Kidney glomerular epithelial cell (primary cell): ENCODE results near the gene RNF213.
"Not testable (repeated sequence)": the region's sequence is repeated elsewhere in the genome, so short reads cannot be mapped to it uniquely, and the experiment has no call there.

Experiments
- DNase-seq: peaks from one replicate; lab custom pipeline; 2025; lab: John Stamatoyannopoulos, UW

RNF213 gene

DNA sequence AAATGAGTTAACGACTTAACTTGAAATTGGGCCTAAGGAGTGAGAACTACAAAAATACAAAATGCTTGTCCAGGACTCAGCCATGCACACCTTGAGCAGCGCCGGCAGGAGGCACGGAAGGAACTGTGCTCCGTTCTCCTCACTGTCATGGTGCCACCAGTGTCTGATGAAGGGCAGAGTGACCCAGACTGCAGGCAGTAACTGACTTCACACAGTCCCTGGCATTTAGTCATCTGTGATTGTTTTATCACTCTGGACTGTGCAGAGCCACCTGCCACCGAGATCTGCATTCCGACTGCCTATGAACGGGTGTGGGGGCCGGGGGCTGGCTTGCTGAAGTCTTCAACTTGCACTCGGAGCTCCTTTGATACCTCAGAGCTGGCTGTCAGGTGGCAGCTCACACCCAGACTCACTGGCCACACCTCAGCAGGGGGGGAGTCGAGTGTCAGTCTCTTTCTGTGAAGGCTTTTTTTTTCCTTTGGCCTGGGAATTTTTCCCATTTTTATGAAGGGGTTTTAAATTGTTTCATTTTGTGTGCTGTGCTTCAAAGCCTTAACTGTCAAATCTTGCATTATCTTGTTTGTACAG is 134.1 kb downstream of the RNF213 start:
- no peak for DNase-seq

DNA sequence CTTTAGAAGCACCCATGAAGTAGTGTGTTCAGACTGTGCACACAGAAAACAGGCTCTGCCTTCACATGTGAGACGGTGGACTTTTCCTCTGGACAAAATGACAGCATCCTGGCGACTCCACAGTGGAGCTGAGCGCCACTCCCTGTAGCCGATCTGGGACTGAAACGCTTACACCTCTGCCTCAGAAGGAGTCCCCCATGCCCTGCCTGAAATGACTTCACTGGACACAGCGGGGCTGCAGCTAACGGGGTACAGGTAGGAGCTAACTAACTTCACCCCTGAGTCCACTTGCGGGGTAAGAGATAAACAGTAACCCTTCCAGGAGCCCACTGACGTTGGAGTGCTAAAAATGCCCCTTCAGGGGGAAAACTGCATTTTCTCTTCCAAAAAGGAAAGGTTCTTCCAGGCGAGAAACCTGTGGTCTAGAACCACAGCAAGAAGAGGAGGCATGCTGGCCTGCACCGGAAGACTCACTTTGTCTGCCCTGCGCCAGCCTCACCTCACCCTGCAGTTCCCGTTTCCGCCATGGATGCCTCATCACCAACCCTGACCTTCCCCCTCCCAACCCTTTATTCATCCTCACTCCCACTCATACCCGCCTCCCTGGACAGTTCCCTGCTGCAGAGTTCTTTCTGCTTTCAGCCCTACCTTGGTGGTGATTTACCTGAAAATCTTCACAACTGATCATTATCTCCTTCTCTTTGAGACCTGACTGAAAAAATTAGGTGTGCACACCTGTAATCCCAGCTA is 134.9 kb downstream of the RNF213 start:
- peak; percentile 38 for DNase-seq

- no peak for DNase-seq
Observed at GRCh38 chr17:80396157-80397033, 135.7 kb downstream of the RNF213 start.

- no peak for DNase-seq
Observed at GRCh38 chr17:80397034-80397387, 136.4 kb downstream of the RNF213 start.

- DNase-seq: no peak
Observed at GRCh38 chr17:80397686-80398085, 137.0 kb downstream of the RNF213 start.

DNA sequence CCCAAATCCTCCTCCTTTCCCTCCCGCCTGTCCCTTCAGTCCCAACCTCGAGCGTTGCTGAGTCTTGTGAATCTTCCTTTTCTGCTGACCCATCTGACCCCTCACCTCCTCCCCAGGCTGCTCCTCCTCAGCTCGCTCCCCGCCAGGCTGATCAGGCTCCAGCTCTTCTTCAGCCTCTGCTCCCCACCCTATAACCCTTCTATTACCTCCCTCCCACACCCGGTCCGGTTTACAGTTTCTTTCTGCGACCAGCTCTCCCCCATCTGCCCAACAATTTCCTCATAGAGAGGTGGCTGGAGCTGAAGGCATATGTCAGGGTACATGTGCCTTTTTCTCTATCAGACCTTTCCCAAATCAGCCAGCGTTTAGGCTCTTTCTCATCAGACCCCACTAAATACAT is 140.4 kb downstream of the RNF213 start:
- not testable (repeated sequence) for DNase-seq

- DNase-seq: not testable (repeated sequence)
Observed at GRCh38 chr17:80402102-80402501, 141.4 kb downstream of the RNF213 start.

DNA sequence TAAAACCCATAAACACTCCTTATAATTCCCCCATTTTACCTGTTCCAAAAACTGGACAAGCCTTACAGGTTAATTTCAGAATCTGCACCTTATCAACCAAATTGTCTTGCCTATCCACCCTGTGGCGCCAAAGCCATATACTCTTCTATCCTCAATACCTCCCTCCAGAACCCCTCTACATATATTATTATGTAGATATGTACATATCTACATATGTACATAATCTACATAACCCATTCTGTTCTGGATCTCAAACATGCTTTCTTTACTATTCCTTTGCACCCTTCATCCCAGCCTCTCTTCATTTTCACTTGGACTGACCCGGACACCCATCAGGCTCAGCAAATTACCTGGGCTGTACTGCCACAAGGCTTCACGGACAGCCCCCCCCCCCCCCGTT is 142.3 kb downstream of the RNF213 start:
- no peak for DNase-seq

- no peak for DNase-seq
Observed at GRCh38 chr17:80406146-80406545, 145.5 kb downstream of the RNF213 start.

DNA sequence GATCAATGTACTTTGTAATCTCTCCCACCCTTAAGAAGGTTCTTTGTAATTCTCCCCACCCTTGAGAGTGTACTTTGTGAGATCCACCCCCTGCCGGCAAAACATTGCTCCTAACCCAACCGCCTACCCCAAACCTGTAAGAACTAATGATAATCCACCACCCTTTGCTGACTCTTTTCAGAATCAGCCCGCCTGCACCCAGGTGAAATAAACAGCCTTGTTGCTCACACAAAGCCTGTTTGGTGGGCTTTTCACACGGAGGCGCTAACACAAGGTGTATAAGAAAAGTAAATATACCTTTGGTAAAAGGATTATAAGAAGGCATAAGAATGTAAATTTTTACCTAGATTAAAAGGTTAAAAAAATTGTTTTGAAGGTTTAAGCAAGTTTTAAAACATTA is 147.3 kb downstream of the RNF213 start:
- not testable (repeated sequence) for DNase-seq

GRCh38 chr17:80408872-80409271 is 148.2 kb downstream of the RNF213 start:
- DNase-seq: peak; percentile 10

GRCh38 chr17:80409626-80410025 is 149.0 kb downstream of the RNF213 start:
- DNase-seq: no peak

GRCh38 chr17:80410441-80411087 is 149.9 kb downstream of the RNF213 start:
- not testable (repeated sequence) for DNase-seq

DNA sequence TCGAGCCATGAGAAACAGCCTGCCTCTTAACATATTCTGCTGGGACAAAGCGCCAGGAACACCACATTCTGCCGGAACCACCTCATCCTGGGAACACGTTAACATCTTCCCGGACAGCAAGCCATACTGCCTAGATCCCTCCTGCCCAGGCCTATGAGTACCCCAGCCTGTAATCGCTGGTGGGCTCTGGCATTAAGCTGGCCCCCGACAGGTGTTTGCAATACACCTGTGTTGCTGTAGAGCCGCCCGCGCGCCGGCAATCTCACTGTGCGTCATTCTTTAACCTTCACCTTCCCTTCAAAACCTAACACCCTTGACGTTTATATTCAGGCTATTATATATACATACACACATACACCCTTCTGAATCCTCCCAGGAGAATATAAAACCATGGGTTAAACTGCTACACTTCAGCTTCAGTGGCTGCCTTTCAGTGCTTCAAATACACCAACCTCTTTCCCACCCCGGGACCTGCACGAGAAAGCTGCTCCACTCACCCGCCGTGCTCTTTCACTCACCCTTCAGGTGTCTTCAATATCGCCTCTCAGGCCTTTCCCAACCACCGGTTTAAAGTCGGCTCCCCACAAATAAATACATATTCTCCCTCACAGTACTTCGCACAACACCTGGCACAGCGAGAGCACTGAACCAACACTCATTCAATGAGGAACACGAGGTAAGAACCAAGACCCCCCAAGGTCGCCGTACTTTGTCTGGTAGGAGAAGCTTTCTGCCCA is 153.3 kb downstream of the RNF213 start:
- no peak for DNase-seq

DNA sequence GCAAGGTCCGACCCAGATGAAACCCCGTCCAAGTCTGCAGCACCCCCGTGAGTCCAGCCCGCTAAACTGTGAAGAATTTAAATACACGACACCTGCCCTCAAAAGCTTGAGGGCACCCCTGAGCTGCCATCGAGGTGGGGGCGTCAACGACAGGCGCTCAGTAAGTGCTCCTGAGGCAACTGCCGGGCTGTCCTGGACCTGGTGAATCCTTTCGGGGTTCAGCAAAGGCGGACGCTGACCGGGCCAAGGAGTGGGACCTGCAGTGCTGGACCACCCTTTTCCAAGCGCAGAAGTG is 153.8 kb downstream of the RNF213 start:
- peak; percentile 52 for DNase-seq

DNA sequence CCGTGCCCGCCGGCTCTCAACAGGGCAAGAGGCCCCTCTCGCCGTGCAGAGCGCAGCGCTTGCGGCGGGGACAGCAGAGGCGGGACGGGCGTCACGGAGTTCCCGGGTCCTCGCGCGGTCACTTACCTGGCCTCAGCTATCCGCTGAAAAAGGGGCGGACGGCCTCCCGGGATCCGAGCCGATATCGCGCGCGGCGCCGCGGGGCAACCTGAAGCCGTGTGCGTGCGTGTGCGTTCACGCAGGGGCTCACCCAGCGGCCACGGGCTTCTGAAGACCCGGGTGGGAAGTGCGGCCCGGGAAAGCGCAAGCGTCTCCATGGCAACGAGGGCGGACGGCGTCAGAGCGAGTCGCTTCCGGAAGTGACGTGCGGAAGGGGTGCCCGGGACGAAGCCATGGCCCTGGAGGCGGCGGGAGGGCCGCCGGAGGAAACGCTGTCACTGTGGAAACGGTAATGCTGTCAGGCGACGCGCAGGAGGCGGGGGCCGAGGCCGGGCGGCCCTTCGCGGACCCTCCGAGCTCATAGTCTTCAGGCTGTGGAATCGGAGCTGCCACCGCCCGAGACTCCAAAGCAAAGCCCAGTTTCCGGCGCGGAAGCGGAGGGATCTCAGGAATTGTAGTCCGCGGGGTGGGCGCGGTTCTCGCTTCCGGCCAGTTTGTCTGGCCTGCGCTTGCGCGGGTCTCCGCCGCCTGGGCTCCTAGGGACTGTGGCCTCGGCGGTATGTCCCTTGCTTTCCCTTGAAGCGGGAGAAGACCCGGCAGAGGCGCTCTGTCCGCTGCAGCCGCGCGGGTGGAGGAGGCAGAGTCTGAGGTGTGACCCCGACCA is 154.4 kb downstream of the RNF213 start, which contains the start of gene ENDOV:
Gene ENDOV (plus strand): TSS at position 365 of the 823 bp plus-strand sequence. CDS start 28 bp downstream, at position 393.
- peak; percentile 88 for DNase-seq

GRCh38 chr17:80415626-80416137 is 155.0 kb downstream of the RNF213 start:
- no peak for DNase-seq

GRCh38 chr17:80416260-80416939 is 155.7 kb downstream of the RNF213 start:
- DNase-seq: no peak

DNA sequence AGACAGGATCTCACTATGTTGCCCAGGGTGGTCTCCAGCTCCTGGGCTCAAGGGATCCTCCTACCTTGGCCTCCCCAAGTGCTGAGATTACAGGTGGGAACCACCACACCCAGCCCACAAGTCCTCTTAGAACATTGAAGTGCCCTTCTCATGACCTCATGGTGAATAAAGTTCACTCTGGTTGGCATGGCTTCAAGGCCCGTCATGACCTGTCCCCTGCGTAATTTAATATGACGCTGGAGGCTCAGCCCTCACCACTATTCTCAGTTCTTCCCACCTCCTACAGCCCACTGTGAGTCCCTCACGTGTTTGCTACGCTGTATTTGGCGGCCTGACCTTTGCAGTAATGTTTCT is 156.3 kb downstream of the RNF213 start:
- no peak for DNase-seq

DNA sequence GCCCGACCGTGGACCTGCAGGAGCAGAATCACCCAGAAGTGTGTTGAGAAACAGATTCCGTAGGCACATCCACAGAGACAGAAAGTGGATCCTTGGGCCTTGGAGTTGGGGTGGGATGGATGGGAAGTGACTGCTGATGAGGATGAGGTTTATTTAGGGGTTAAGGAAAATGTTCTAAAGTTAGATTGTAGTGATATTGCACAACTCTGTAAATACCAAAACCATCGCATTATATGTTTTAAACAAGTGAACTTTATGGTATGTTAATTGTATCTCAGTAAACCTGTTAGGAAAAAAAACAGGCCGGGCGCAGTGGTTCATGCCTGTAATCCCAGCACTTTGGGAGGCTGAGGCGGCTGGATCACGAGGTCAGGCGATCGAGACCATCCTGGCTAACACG is 157.9 kb downstream of the RNF213 start:
- DNase-seq: no peak
